Ascending aorta (tissue), 2 donors: ENCODE measurements around the gene TMEM258. TPM values are rescaled to one million over a fixed set of nuclear protein-coding genes. Genes with fewer than 3 reads are reported as not detected.

ENCODE experiments used
- DNase-seq, 2 donors: peaks; one replicate each; pipeline ENCODE4 v3.0.0-alpha.2; 2019; ENCODE audit warnings: low spot score in 2 of 2
- H3K27ac ChIP-seq, 2 donors: fragments of 200-600 bp; sonication (generic); one replicate each; pipeline ENCODE4 v1.5.1; 2016 to 2017; ENCODE audit warnings: mild to moderate bottlenecking in 1 of 2
- H3K27me3 ChIP-seq: fragments of 200-600 bp; sonication (generic); one replicate; pipeline ENCODE4 v1.5.1; 2017
- H3K36me3 ChIP-seq, 2 donors: fragments of 200-600 bp; sonication (generic); one replicate each; pipeline ENCODE4 v1.5.1; 2016
- H3K4me1 ChIP-seq, 2 donors: fragments of 200-600 bp; sonication (generic); one replicate each; pipeline ENCODE4 v1.5.1; 2016 to 2017; ENCODE audit warnings: mild to moderate bottlenecking in 1 of 2
- H3K4me3 ChIP-seq, 2 donors: fragments of 200-600 bp; sonication (generic); one replicate each; pipeline ENCODE4 v1.5.1; 2016 to 2017; ENCODE audit warnings: mild to moderate bottlenecking in 1 of 2
- H3K9me3 ChIP-seq, 2 donors: fragments of 200-600 bp; sonication (generic); one replicate each; pipeline ENCODE4 v1.5.1; 2016
- intact Hi-C: fragments of 100-400 bp; cut with DNase I; formaldehyde crosslinking; loops from one replicate; pipeline ENCODE4 v1.15.1; 2023
- total RNA-seq: library from RNA; depleted of rRNA; stranded (reverse); fragments of >200 nt; gene quantifications from one replicate; pipeline ENCODE4 v1.1.0, GENCODE V29; 2016
- TF ChIP-seq, protein P1 (sequence below), 3 experiments: fragments of 200-600 bp in 2 of 3; fragments of 450-650 bp in 1 of 3; sonication (generic) in 2 of 3; IDR thresholded peaks; one replicate each; pipeline ENCODE4 v1.5.1; 2016 to 2019; ENCODE audit warnings: antibody characterized with exemption in 3 of 3, mild to moderate bottlenecking in 1 of 3, moderate library complexity in 1 of 3

Gene TMEM258
- total RNA-seq, 1 donor from 2014 or later: 26.4 TPM

DNA sequence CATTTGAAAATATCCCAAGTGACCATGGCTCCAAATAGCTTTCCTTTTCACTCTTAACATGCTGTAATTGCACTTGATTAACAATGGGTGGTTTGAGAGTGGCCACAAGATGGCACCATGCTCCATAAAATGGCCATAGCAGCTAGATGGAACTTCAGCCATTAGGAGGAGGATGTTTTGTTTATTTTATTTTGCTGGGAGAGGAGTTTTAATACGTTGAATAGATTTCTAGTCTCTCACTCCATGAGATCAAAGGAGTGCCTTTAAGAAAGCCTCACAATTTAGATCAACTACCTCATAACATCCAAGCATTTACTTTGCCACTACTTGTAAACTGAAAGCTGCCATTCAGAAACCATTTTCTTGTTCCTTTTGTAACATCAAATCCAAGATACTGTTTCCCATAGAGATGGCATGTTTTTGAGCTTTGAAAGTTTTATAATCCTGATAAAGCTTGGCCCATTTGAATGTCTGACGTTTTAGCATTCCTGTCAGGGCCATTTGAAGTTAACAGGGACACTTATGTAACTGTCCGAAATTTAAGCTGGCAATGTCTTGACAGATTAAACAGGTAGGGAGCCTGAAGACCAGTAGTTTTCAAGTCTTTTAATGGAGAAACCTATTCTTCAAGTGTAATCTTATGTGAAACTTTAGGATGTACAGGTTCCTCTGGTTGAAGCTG lies 5.0 kb upstream of the TMEM258 start:
- Histone ChIP-seq H3K36me3 (peaks cover 10 to 14% of the 10 kb centered on the region in 2 donors), H3K4me3 (no peak overlapping the region), H3K27me3 (no peaks in the 10 kb centered on the region), H3K9me3 (no peaks in the 10 kb centered on the region), H3K27ac (peak overlapping the region; percentile 0 to 39), H3K4me1 (peaks cover 5 to 10% of the 10 kb centered on the region in 2 donors)
- TF ChIP-seq, protein P1, sequence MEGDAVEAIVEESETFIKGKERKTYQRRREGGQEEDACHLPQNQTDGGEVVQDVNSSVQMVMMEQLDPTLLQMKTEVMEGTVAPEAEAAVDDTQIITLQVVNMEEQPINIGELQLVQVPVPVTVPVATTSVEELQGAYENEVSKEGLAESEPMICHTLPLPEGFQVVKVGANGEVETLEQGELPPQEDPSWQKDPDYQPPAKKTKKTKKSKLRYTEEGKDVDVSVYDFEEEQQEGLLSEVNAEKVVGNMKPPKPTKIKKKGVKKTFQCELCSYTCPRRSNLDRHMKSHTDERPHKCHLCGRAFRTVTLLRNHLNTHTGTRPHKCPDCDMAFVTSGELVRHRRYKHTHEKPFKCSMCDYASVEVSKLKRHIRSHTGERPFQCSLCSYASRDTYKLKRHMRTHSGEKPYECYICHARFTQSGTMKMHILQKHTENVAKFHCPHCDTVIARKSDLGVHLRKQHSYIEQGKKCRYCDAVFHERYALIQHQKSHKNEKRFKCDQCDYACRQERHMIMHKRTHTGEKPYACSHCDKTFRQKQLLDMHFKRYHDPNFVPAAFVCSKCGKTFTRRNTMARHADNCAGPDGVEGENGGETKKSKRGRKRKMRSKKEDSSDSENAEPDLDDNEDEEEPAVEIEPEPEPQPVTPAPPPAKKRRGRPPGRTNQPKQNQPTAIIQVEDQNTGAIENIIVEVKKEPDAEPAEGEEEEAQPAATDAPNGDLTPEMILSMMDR (IDR thresholded peaks at IDR 0.05): peak; percentile 66 to 83 (median 83)
- intact Hi-C loops: loop anchor here (1.0 to 5.0 kb wide), 7 partner anchors 55 to 515 kb away; partner anchors contain the start of gene FADS3
- DNase-seq: peak in 1 of 2 donors; percentile 90

DNA sequence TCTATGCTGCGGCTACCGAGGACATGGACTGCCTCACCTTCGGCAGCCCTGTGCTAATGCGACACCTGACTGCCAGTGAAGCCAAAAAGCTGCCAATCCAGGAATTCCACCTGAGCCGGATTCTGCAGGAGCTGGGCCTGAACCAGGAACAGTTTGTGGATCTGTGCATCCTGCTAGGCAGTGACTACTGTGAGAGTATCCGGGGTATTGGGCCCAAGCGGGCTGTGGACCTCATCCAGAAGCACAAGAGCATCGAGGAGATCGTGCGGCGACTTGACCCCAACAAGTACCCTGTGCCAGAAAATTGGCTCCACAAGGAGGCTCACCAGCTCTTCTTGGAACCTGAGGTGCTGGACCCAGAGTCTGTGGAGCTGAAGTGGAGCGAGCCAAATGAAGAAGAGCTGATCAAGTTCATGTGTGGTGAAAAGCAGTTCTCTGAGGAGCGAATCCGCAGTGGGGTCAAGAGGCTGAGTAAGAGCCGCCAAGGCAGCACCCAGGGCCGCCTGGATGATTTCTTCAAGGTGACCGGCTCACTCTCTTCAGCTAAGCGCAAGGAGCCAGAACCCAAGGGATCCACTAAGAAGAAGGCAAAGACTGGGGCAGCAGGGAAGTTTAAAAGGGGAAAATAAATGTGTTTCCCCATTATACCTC lies 3.6 kb upstream of the TMEM258 start:
- DNase-seq: no peak

DNA sequence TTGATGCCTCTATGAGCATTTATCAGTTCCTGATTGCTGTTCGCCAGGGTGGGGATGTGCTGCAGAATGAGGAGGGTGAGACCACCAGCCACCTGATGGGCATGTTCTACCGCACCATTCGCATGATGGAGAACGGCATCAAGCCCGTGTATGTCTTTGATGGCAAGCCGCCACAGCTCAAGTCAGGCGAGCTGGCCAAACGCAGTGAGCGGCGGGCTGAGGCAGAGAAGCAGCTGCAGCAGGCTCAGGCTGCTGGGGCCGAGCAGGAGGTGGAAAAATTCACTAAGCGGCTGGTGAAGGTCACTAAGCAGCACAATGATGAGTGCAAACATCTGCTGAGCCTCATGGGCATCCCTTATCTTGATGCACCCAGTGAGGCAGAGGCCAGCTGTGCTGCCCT lies 3.1 kb upstream of the TMEM258 start:
- TF ChIP-seq, protein P1 (IDR thresholded peaks at IDR 0.05): no peak
- H3K27me3 ChIP-seq: no peaks in the 10 kb centered on the region
- H3K9me3 ChIP-seq: no peaks in the 10 kb centered on the region
- H3K4me3 ChIP-seq: no peak overlapping the region
- DNase-seq: no peak
- no peak overlapping the region for H3K27ac ChIP-seq
- peaks cover 0 to 6% of the 10 kb centered on the region in 2 donors for H3K36me3 ChIP-seq
- peaks cover 5 to 19% of the 10 kb centered on the region in 2 donors for H3K4me1 ChIP-seq
- intact Hi-C loops: loop anchor here (5.0 kb wide), 3 partner anchors 57 to 517 kb away; no protein-coding TSS in a partner anchor

More for the DNA sequence above, 3.6 kb upstream of the TMEM258 start:
- intact Hi-C loops: loop anchor here (2.0 to 5.0 kb wide), 6 partner anchors 56 to 516 kb away; partner anchors contain the start of gene FADS3
- peaks cover 0 to 6% of the 10 kb centered on the region in 2 donors for H3K36me3 ChIP-seq
- no peak overlapping the region for H3K27ac ChIP-seq
- H3K4me1 ChIP-seq: peaks cover 5 to 19% of the 10 kb centered on the region in 2 donors
- H3K9me3 ChIP-seq: no peaks in the 10 kb centered on the region
- no peak overlapping the region for H3K4me3 ChIP-seq
- TF ChIP-seq, protein P1 (IDR thresholded peaks at IDR 0.05): no peak
- H3K27me3 ChIP-seq: no peaks in the 10 kb centered on the region

DNA sequence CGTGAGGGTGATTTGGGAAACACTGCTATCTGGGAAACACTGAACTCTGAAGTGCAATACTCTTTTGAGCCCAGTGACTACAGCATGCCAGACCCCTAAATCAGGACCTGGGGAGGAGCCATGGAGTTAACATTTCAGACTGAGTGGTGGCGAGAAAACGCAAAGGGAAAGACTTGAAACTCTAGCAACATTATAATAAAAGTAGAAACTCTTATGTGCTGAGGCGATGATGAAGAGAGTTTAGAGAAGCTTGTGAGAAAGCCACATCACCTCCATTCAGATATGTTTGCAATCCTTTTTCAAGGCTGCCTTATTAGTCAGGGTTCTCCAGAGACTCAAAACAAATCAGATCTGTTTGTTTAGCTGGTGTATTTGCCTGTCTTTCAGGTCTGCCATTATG lies 2.2 kb upstream of the TMEM258 start:
- Histone ChIP-seq H3K9me3 (no peaks in the 10 kb centered on the region), H3K27ac (no peak overlapping the region), H3K4me3 (no peak overlapping the region), H3K36me3 (peaks cover 7 to 12% of the 10 kb centered on the region in 2 donors), H3K4me1 (peaks cover 5 to 19% of the 10 kb centered on the region in 2 donors), H3K27me3 (no peaks in the 10 kb centered on the region)
- TF ChIP-seq, protein P1 (IDR thresholded peaks at IDR 0.05): no peak
- intact Hi-C loops: loop anchor here (5.0 kb wide), 2 partner anchors 173 to 328 kb away; partner anchors contain the start of genes FTH1 and INCENP
- no peak for DNase-seq

DNA sequence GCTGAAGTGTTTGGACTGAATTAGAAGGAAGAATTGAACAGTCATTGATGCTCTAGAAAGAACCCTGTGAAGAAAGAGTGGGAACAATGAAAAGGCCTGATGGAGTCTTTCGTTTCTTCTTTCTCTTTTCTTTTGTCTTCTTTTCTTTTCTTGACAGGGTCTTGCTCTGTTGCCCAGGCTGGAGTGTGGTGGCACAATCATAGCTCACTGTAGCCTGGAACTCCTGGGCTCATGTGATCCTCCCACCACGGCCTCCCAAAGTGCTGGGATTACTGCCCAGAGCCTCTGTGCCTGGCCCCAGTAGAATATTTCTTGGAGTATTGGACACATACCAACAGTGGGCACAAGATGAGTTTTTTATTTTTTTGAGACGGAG lies 1.4 kb upstream of the TMEM258 start:
- Histone ChIP-seq H3K4me3 (no peak overlapping the region), H3K9me3 (no peaks in the 10 kb centered on the region), H3K27ac (no peak overlapping the region), H3K4me1 (peaks cover 5 to 19% of the 10 kb centered on the region in 2 donors), H3K27me3 (no peaks in the 10 kb centered on the region), H3K36me3 (peaks cover 15 to 19% of the 10 kb centered on the region in 2 donors)
- DNase-seq: no peak
- intact Hi-C loops: loop anchor here (2.0 to 5.0 kb wide), 3 partner anchors 155 to 328 kb away; partner anchors contain the start of genes FTH1 and INCENP
- TF ChIP-seq, protein P1 (IDR thresholded peaks at IDR 0.05): no peak
